Measurements from ENCODE around the gene CHRD.

Gene CHRD

GRCh38 chr3:184384342-184384741, 4.5 kb downstream of the CHRD start:
- no peak for DNase-seq

DNA sequence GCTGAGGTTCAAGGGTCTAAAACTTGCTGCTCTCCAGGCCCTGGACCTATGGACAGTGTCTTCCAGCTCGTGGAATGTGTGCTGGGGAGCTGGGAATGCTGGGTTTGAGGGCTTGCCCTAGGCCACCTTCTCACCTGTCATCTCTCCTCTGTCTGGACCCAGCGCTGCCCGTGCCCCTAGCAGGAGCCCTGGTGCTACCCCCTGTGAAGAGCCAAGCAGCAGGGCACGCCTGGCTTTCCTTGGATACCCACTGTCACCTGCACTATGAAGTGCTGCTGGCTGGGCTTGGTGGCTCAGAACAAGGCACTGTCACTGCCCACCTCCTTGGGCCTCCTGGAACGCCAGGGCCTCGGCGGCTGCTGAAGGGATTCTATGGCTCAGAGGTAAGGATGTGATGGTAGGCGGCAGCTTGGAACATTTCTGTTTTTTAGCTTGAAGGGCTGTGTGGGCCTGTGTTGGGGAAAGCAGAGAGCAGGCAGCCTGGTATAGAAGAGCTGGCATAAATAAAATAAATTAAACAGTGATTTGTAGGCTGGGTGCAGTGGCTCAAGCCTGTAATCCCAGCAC, 5.1 kb downstream of the CHRD start:
- no peak for DNase-seq

DNA sequence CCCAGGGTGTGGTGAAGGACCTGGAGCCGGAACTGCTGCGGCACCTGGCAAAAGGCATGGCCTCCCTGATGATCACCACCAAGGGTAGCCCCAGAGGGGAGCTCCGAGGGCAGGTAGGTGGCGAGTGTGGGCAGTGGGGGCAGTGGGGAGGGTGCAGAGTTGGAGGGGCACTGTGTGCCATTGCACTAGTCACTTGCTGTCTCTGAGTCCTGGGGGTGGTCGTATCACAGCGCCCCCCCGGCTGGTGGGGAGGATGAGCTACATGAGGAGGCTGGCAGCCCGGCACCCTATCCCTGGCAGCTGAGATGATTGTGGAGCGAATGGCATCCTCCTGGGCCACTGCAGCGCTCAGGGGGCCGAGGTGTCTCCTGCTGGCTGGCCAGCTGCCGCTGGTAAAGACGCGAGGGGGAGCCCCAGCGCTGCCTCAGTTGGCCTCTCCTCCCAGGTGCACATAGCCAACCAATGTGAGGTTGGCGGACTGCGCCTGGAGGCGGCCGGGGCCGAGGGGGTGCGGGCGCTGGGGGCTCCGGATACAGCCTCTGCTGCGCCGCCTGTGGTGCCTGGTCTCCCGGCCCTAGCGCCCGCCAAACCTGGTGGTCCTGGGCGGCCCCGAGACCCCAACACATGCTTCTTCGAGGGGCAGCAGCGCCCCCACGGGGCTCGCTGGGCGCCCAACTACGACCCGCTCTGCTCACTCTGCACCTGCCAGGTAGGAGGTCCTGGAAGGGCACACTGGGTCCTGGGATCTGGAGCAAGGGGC, 6.4 kb downstream of the CHRD start:
- DNase-seq: no peak

DNA sequence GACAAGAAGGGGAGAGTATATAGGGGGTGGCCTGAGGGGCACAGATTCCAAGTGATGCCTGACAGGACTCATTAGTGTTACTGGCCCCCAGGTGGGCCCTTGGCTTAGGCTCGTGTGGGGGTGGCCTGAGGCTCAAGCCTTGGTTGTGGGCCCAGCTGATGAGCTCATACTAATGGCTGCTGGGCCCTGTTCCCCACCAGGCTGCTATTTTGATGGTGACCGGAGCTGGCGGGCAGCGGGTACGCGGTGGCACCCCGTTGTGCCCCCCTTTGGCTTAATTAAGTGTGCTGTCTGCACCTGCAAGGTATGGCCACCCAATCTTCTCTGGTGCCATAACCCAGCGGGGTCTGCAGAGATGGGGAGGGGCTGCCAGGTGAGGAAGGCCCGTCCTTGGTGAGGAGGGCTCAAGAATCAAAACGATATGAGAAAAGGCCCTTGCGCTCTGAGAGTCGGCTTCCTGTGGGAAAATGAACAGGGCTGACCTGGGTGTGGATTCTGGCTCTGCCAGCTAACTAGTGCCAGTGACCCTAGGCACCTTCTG, 7.4 kb downstream of the CHRD start:
- DNase-seq: no peak

- no peak for DNase-seq
Observed at GRCh38 chr3:184388164-184388935, 8.5 kb downstream of the CHRD start.

- no peak for DNase-seq
Observed at GRCh38 chr3:184388936-184389230, 9.0 kb downstream of the CHRD start.

DNA sequence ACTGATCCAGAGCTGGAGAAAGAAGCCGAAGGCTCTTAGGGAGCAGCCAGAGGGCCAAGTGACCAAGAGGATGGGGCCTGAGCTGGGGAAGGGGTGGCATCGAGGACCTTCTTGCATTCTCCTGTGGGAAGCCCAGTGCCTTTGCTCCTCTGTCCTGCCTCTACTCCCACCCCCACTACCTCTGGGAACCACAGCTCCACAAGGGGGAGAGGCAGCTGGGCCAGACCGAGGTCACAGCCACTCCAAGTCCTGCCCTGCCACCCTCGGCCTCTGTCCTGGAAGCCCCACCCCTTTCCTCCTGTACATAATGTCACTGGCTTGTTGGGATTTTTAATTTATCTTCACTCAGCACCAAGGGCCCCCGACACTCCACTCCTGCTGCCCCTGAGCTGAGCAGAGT, 9.5 kb downstream of the CHRD start:
- no peak for DNase-seq

DNA sequence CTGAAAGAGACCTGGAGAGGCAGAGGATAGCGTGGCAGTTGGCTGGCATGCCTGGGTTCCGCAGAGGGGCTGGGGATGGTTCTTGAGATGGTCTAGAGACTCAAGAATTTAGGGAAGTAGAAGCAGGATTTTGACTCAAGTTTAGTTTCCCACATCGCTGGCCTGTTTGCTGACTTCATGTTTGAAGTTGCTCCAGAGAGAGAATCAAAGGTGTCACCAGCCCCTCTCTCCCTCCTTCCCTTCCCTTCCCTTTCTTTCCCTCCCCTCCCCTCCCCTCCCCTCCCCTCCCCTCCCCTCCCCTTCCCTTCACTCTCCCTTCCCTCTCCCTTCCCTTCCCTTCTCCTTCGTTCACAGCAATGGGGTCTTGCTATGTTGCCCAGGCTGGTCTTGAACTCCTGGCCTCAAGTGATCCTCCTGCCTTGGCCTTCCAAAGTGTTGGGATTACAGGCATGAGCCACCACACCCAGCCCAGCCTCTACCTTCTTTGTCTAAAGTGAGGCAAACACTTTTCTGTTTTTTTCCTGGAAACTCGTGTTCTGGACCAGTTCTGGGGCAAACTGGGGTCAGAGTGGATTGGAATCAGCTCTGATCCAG, 10.2 kb downstream of the CHRD start:
- DNase-seq: no peak

- no peak for DNase-seq
Observed at GRCh38 chr3:184391266-184391665, 11.4 kb downstream of the CHRD start.

GRCh38 chr3:184395320-184395660, 15.4 kb downstream of the CHRD start:
- no peak for DNase-seq

DNA sequence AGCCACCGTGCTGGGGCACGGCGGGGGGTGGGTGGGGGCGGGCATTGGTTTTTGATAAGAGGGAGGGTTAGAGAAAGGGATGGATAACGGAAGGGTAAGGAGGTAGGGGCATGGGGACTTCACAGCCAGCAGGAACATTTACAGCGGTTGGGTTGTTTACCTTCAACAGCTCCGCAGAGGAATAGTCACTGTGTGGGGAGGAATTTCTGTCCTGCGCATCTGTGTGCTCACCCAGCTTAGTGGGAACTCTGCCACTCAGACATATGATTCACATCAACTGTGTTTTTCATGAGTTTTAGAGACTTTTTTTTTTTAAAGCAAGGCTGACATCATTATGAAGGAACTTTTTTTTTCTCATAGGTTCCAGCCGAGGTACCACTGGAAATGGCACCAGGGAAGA, 19.6 kb downstream of the CHRD start:
- no peak for DNase-seq

GRCh38 chr3:184405075-184406030, 25.5 kb downstream of the CHRD start:
- no peak for DNase-seq

- no peak for DNase-seq
Observed at GRCh38 chr3:184409331-184409926, 29.6 kb downstream of the CHRD start.

- DNase-seq: no peak
Observed at GRCh38 chr3:184409946-184410500, 30.2 kb downstream of the CHRD start.

DNA sequence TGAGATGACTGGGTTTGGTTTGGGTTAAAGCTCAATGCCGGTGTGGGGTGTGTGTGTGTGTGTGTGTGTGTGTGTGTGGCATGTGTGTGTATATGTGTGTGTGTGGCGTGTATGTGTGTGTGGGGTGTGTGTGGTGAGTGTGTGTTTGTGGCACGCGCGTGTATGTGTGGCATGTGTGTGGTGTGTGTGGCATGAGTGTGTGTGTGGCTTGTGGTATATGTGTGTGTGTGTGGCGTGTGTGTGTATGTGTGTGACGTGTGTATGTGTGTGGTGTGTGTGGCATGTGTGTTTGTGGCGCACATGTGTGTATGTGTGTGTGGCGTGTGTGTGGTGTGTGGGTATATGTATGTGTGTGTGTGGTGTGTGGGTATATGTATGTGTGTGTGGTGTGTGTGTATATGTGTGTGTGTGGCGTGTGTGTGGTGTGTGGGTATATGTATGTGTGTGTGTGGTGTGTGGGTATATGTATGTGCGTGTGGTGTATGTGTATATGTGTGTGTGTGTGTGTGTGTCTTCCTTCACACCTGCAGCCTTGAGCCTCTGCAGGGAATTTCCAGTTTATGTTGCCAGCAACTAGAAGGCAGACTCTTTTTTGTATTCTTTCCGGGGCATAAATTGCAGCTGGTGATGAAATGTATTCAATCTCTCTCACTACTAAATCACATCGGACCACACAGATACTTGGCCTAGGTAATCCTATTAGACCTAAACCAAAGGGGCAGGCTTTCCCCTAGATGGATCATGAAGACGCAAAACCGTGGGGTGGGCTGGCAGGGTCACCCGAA, 34.8 kb downstream of the CHRD start:
- no peak for DNase-seq

DNA sequence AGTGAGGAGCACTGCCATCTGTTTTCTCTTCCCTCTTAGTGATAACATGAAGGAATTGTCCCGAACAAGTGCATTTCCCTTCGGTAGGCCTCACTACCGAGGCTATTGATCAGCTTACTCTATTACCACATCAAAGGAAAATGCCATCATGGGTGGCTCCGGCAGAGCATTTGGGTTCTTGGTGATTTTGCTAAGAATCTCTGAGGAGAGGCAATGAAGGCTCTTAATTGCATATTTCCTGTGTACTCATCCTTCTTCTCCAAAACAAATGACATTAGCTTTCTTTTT, 35.3 kb downstream of the CHRD start:
- no peak for DNase-seq

- peak; percentile 73 for DNase-seq
Observed at GRCh38 chr3:184417619-184418327, 37.9 kb downstream of the CHRD start.

GRCh38 chr3:184419171-184419570, 39.3 kb downstream of the CHRD start:
- DNase-seq: no peak

DNA sequence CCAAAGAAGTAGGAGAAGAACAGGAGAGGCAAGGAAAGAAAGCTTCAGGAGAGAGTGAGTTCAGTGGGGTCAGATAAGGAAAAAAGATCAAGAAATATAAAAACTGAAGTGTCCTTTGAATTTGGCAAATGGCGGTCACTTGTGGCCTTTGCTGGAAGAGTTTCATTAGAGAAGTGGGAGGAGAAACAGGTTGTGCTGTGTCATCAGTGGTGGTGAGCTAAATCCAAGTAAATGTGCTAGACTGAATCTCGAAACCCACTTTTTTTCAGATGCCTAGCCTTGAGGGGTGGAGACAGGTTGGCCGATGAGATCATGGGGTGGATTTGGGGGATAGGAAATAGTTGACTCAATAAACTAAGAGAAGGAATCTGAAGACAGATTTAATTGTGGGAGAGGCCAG, 43.7 kb downstream of the CHRD start:
- DNase-seq: no peak

- no peak for DNase-seq
Observed at GRCh38 chr3:184426691-184427141, 46.9 kb downstream of the CHRD start.

All from activated CD4-positive, CD25-positive, alpha-beta regulatory T cell treated with anti-CD3 and anti-CD28 coated beads, Interleukin-2, amount 50 U/mL, for 72 hours (primary cell).